ENCODE data around the gene HABP4. TPM values are rescaled to one million over a fixed set of nuclear protein-coding genes. Genes with fewer than 3 reads are reported as not detected.

HABP4 gene
- total RNA-seq, 2 donors from 2014 or later, result 50.0 to 74.2 TPM

GRCh38 chr9:96436456-96437126, 13.4 kb upstream of the HABP4 start:
- H3K4me1 ChIP-seq (ENCODE audit: control insufficient read depth in 1 of 2, low read depth in 2 of 2), result no peaks in the 10 kb centered on the region
- H3K36me3 ChIP-seq, result no peaks in the 10 kb centered on the region
- H3K9me3 ChIP-seq, result no peaks in the 10 kb centered on the region
- H3K4me3 ChIP-seq, result no peak overlapping the region
- TF ChIP-seq CTCF (IDR thresholded peaks at IDR 0.05), result no peak
- ATAC-seq (ENCODE audit: insufficient number of reproducible peaks, low FRiP score, low read depth) (no peak), DNase-seq (ENCODE audit: low spot score) (no peak)
- no peak overlapping the region for H3K27ac ChIP-seq
- H3K27me3 ChIP-seq (replicated peaks; ENCODE audit: insufficient read depth), result no peaks in the 10 kb centered on the region

- no peaks in the 10 kb centered on the region for H3K9me3 ChIP-seq
- no peak for DNase-seq (ENCODE audit: low spot score)
- no peak overlapping the region for H3K4me3 ChIP-seq
- no peak overlapping the region for H3K27ac ChIP-seq
- no peaks in the 10 kb centered on the region for H3K4me1 ChIP-seq (ENCODE audit: control insufficient read depth in 1 of 2, low read depth in 2 of 2)
- no peaks in the 10 kb centered on the region for H3K27me3 ChIP-seq (replicated peaks; ENCODE audit: insufficient read depth)
- ATAC-seq (ENCODE audit: insufficient number of reproducible peaks, low FRiP score, low read depth), result no peak
- no peaks in the 10 kb centered on the region for H3K36me3 ChIP-seq
- TF ChIP-seq CTCF (IDR thresholded peaks at IDR 0.05), result no peak
These were observed 12.5 kb upstream of the HABP4 start for GRCh38 chr9:96437454-96437853.

DNA sequence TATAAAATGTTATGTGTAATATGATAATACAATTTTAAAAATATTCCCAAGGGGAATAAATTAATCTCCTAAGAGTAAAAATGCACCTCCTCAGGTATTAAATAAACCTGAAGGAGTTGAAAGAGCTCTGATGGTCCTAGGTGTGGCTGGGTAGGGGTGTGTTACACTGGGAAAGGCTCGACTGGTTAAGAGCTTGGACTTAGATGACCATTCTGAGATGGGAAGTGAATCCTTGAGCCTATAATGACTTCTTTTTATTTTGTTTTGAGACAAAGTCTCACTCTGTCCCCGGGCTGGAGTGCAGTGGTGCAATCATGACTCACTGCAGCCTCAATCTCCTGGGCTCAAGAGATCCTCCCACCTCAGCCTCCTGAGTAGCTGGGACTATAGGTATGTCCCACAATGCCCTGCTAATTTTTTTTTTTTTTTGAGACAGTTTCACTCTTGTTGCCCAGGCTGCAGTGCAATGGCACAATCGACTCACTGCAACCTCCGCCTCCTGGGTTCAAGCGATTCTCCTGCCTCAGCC, 9.2 kb upstream of the HABP4 start:
- no peaks in the 10 kb centered on the region for H3K36me3 ChIP-seq
- no peak overlapping the region for H3K27ac ChIP-seq
- no peak overlapping the region for H3K4me3 ChIP-seq
- H3K9me3 ChIP-seq, result no peaks in the 10 kb centered on the region
- ATAC-seq (ENCODE audit: insufficient number of reproducible peaks, low FRiP score, low read depth), result no peak
- no peaks in the 10 kb centered on the region for H3K27me3 ChIP-seq (replicated peaks; ENCODE audit: insufficient read depth)
- DNase-seq (ENCODE audit: low spot score), result no peak
- H3K4me1 ChIP-seq (ENCODE audit: control insufficient read depth in 1 of 2, low read depth in 2 of 2), result no peaks in the 10 kb centered on the region
- TF ChIP-seq CTCF (IDR thresholded peaks at IDR 0.05), result no peak

- Histone ChIP-seq H3K4me1 (ENCODE audit: control insufficient read depth in 1 of 2, low read depth in 2 of 2) (no peaks in the 10 kb centered on the region), H3K27ac (no peak overlapping the region), H3K9me3 (no peaks in the 10 kb centered on the region), H3K36me3 (no peaks in the 10 kb centered on the region), H3K27me3 (replicated peaks; ENCODE audit: insufficient read depth) (no peaks in the 10 kb centered on the region), H3K4me3 (no peak overlapping the region)
- DNase-seq (ENCODE audit: low spot score) (no peak), ATAC-seq (ENCODE audit: insufficient number of reproducible peaks, low FRiP score, low read depth) (no peak)
- TF ChIP-seq CTCF (IDR thresholded peaks at IDR 0.05), result no peak
These were observed 8.0 kb upstream of the HABP4 start for GRCh38 chr9:96441798-96442445.

GRCh38 chr9:96442491-96442890, 7.5 kb upstream of the HABP4 start:
- DNase-seq (ENCODE audit: low spot score) (no peak), ATAC-seq (ENCODE audit: insufficient number of reproducible peaks, low FRiP score, low read depth) (no peak)
- TF ChIP-seq CTCF (IDR thresholded peaks at IDR 0.05), result no peak
- Histone ChIP-seq H3K36me3 (no peaks in the 10 kb centered on the region), H3K9me3 (no peaks in the 10 kb centered on the region), H3K27ac (no peak overlapping the region), H3K4me1 (ENCODE audit: control insufficient read depth in 1 of 2, low read depth in 2 of 2) (no peaks in the 10 kb centered on the region), H3K4me3 (no peak overlapping the region), H3K27me3 (replicated peaks; ENCODE audit: insufficient read depth) (no peaks in the 10 kb centered on the region)

All from thoracic aorta (tissue), 2 donors.